Lung (tissue), 12 donors: ENCODE measurements around the gene JPH2. TPM values are rescaled to one million over a fixed set of nuclear protein-coding genes. Genes with fewer than 3 reads are reported as not detected.
A peak's percentile ranks its signal among the peaks of the same experiment; 100 is the strongest.

ENCODE experiments used
- ATAC-seq: fragments of 200-7000 bp; cut with Tn5 transposase; one replicate; pipeline ENCODE4 v1.9.1; 2020; ENCODE audit warnings: moderate number of reproducible peaks; ENCODE audit not compliant: insufficient read depth, low FRiP score
- DNase-seq, 3 donors: peaks; one replicate each; pipeline ENCODE4 v3.0.0-alpha.2; 2013 to 2017
- H3K27ac ChIP-seq, 2 donors: one replicate each; pipeline ENCODE4 v1.5.1; 2013; ENCODE audit warnings: mild to moderate bottlenecking in 2 of 2, moderate library complexity in 2 of 2, control low read depth in 1 of 2, inconsistent platforms in 1 of 2, low read depth in 1 of 2, low read length in 1 of 2
- H3K27me3 ChIP-seq, 3 donors: one replicate each; pipeline ENCODE4 v1.5.1; 2013; ENCODE audit warnings: low read length in 2 of 3; ENCODE audit not compliant: control insufficient read depth in 3 of 3, insufficient read depth in 3 of 3
- H3K36me3 ChIP-seq, 4 donors: one replicate each; pipeline ENCODE4 v1.5.1; 2013; ENCODE audit warnings: low read length in 4 of 4, mild to moderate bottlenecking in 1 of 4, moderate library complexity in 1 of 4; ENCODE audit not compliant: control insufficient read depth in 4 of 4, insufficient read depth in 4 of 4
- H3K4me1 ChIP-seq, 5 donors: one replicate each; pipeline ENCODE4 v1.5.1; 2013; ENCODE audit warnings: low read length in 5 of 5, mild to moderate bottlenecking in 2 of 5, moderate library complexity in 1 of 5; ENCODE audit not compliant: control insufficient read depth in 5 of 5, insufficient read depth in 5 of 5
- H3K4me3 ChIP-seq: one replicate; pipeline ENCODE4 v1.5.1; 2013; ENCODE audit warnings: mild to moderate bottlenecking, control low read depth, moderate library complexity
- H3K9ac ChIP-seq, 2 donors: one replicate each; pipeline ENCODE4 v1.5.1; 2013; ENCODE audit warnings: low read length in 2 of 2, control low read depth in 1 of 2; ENCODE audit not compliant: insufficient read depth in 1 of 2
- H3K9me3 ChIP-seq, 4 donors: one replicate each; pipeline ENCODE4 v1.5.1; 2013; ENCODE audit warnings: low read length in 3 of 4, mild to moderate bottlenecking in 1 of 4, moderate library complexity in 1 of 4; ENCODE audit not compliant: control insufficient read depth in 4 of 4, insufficient read depth in 3 of 4
- CTCF ChIP-seq: IDR thresholded peaks from 2 replicates; pipeline ENCODE4 v1.5.1; 2012; ENCODE audit warnings: mild to moderate bottlenecking; ENCODE audit errors: control extremely low read depth, extremely low read depth
- WGBS, 2 donors: extraction: QIAGEN DNeasy Blood & Tissue Kit; methylation state at CpG; one replicate each; pipeline ENCODE4 v1.1.7; 2013; 5-methylcytosine and 5-hydroxymethylcytosine counted together
- polyA plus RNA-seq, 2 donors: library from polyadenylated mRNA; stranded (reverse); fragments of 200-250 nt; gene quantifications; one replicate each; pipeline ENCODE4 v1.2.1, GENCODE V29; 2013
- total RNA-seq, 2 donors: library from RNA; depleted of rRNA in 1 of 2; stranded (reverse); fragments of >200 nt in 1 of 2; gene quantifications; one replicate each; pipeline ENCODE4 v1.2.1, GENCODE V29; 2014 to 2021
- donor health status: control.
- donor health status: control.
- donor health status: Bipolar disorder and iron deficiency.
- donor health status: healthy.
- donor health status: DM: yes; HTN: yes; CAD: no.

The JPH2 gene
- total and polyA plus RNA-seq, 4 donors: 2.5 to 9.2 (median 2.7) TPM

- Histone ChIP-seq H3K9ac (no peak overlapping the region), H3K27me3 (no peaks in the 10 kb centered on the region), H3K4me1 (peaks cover 0 to 8% (median 0%) of the 10 kb centered on the region in 5 donors), H3K27ac (peak overlapping the region in 1 of 2 donors; percentile 73), H3K36me3 (peaks cover 0 to 2% (median 0%) of the 10 kb centered on the region in 4 donors), H3K4me3 (no peak overlapping the region), H3K9me3 (no peaks in the 10 kb centered on the region)
- ATAC-seq (no peak), DNase-seq (no peak)
- TF ChIP-seq CTCF: no peak
- WGBS, 2 donors: 80 to 89% methylated on average over 18 of the region's 18 CpGs
Observed at GRCh38 chr20:44145131-44145775, 41.7 kb downstream of the JPH2 start.

GRCh38 chr20:44143936-44144335, 43.1 kb downstream of the JPH2 start:
- H3K36me3 ChIP-seq: peaks cover 0 to 2% (median 0%) of the 10 kb centered on the region in 4 donors
- DNase-seq (no peak), ATAC-seq (no peak)
- no peaks in the 10 kb centered on the region for H3K9me3 ChIP-seq
- 79 to 82% methylated on average over 10 of the region's 10 CpGs for WGBS, 2 donors
- no peaks in the 10 kb centered on the region for H3K27me3 ChIP-seq
- no peak overlapping the region for H3K4me3 ChIP-seq
- peaks cover 0 to 8% (median under 1%) of the 10 kb centered on the region in 5 donors for H3K4me1 ChIP-seq
- no peak for TF ChIP-seq CTCF
- peak overlapping the region in 1 of 2 donors; percentile 73 for H3K27ac ChIP-seq
- no peak overlapping the region for H3K9ac ChIP-seq

- DNase-seq: no peak
- 31 to 40% methylated on average over 8 of the region's 8 CpGs for WGBS, 2 donors
- H3K9ac ChIP-seq: no peak overlapping the region
- no peak for TF ChIP-seq CTCF
- peak overlapping the region in 1 of 2 donors; percentile 70 for H3K27ac ChIP-seq
- H3K4me1 ChIP-seq: peaks cover 0 to 8% (median 3%) of the 10 kb centered on the region in 5 donors
- ATAC-seq: no peak
- no peaks in the 10 kb centered on the region for H3K27me3 ChIP-seq
- no peaks in the 10 kb centered on the region for H3K9me3 ChIP-seq
- H3K4me3 ChIP-seq: no peak overlapping the region
- H3K36me3 ChIP-seq: peaks cover 0 to 2% (median 0%) of the 10 kb centered on the region in 4 donors
Observed at GRCh38 chr20:44142413-44142812, 44.6 kb downstream of the JPH2 start.
